NOMO-1 treated with DMSO at 0.1 percent for 48 hours (cell line): ENCODE results near the gene GSS.

Experiments used
- DNase-seq: peaks from one replicate; lab custom pipeline; 2025; ENCODE audit not compliant: unreplicated experiment; lab: John Stamatoyannopoulos, UW

GSS gene

GRCh38 chr20:34993941-34994508 is 38.4 kb upstream of the GSS start:
- DNase-seq = no peak

- DNase-seq = no peak
Measured at GRCh38 chr20:34992751-34993417, 37.3 kb upstream of the GSS start.

- no peak for DNase-seq
Measured at GRCh38 chr20:34990661-34991214, 35.1 kb upstream of the GSS start.

GRCh38 chr20:34990231-34990630 is 34.6 kb upstream of the GSS start:
- no peak for DNase-seq

- no peak for DNase-seq
Measured at GRCh38 chr20:34989670-34990069, 34.1 kb upstream of the GSS start.

GRCh38 chr20:34989118-34989517 is 33.5 kb upstream of the GSS start:
- no peak for DNase-seq

- DNase-seq = no peak
Measured at GRCh38 chr20:34988191-34988540, 32.6 kb upstream of the GSS start.

- no peak for DNase-seq
Measured at GRCh38 chr20:34987288-34988190, 31.9 kb upstream of the GSS start.

- no peak for DNase-seq
Measured at GRCh38 chr20:34986311-34987287, 31.0 kb upstream of the GSS start.

- no peak for DNase-seq
Measured at GRCh38 chr20:34985461-34986310, 30.1 kb upstream of the GSS start.

GRCh38 chr20:34984756-34985261 is 29.2 kb upstream of the GSS start:
- no peak for DNase-seq

- DNase-seq = no peak
Measured at GRCh38 chr20:34983995-34984735, 28.6 kb upstream of the GSS start.

- DNase-seq = no peak
Measured at GRCh38 chr20:34983089-34983820, 27.6 kb upstream of the GSS start.

- no peak for DNase-seq
Measured at GRCh38 chr20:34982270-34983088, 26.9 kb upstream of the GSS start.

- no peak for DNase-seq
Measured at GRCh38 chr20:34980543-34981233, 25.1 kb upstream of the GSS start.

GRCh38 chr20:34979366-34980153 is 24.0 kb upstream of the GSS start:
- no peak for DNase-seq
